Lower leg skin (tissue), 4 donors: Measurements from ENCODE around the gene FARS2. TPM values are rescaled to one million over a fixed set of nuclear protein-coding genes. Genes with fewer than 3 reads are reported as not detected.

Source experiments
- DNase-seq, 2 donors: peaks; one replicate each; pipeline ENCODE4 v3.0.0-alpha.2; 2019; ENCODE audit warnings: low spot score in 2 of 2
- H3K4me3 ChIP-seq: fragments of 200-600 bp; sonication (generic); 2 replicates; pipeline ENCODE4 v1.5.1; 2017; ENCODE audit warnings: mild to moderate bottlenecking, low read depth; ENCODE audit not compliant: poor library complexity, severe bottlenecking
- CTCF ChIP-seq, 3 donors: fragments of 450-650 bp; IDR thresholded peaks; one replicate each; pipeline ENCODE4 v1.5.1; 2016; ENCODE audit warnings: antibody characterized with exemption in 3 of 3, mild to moderate bottlenecking in 3 of 3, moderate library complexity in 2 of 3
- POLR2A ChIP-seq, 2 donors: fragments of 450-650 bp; IDR thresholded peaks; one replicate each; pipeline ENCODE4 v1.6.1; 2016 to 2017; ENCODE audit warnings: antibody characterized with exemption in 2 of 2, mild to moderate bottlenecking in 1 of 2, moderate library complexity in 1 of 2
- WGBS, 2 donors: methylation state at CpG; one replicate each; pipeline ENCODE4 v1.1.5; 2018; 5-methylcytosine and 5-hydroxymethylcytosine counted together
- intact Hi-C: fragments of 100-400 bp; cut with DNase I; formaldehyde crosslinking; loops from one replicate; pipeline ENCODE4 v1.15.0; 2023; ENCODE audit warnings: low total_unique reads
- total RNA-seq, 4 donors: library from RNA; depleted of rRNA; stranded (reverse); fragments of >200 nt; gene quantifications; one replicate each; pipeline ENCODE4 v1.1.0, GENCODE V29; 2016

Gene FARS2
- total RNA-seq, result 10 to 100 TPM in 2 of 4 donors, 1 to 10 TPM in 2; 7.0 to 14.7 (median 11.1) TPM

GRCh38 chr6:5260661-5261544 lies at the start of gene FARS2, which contains the start of gene LYRM4:
Gene FARS2, plus strand, starts transcription at chr6:5261513.
Gene LYRM4, minus strand, starts transcription at chr6:5260950. Its CDS starts 217 bp downstream, at chr6:5260733.
- DNase-seq, result peak; percentile 76 to 96
- intact Hi-C loops, result no loop called here
- TF ChIP-seq CTCF (IDR thresholded peaks at IDR 0.05) (no peak), POLR2A (IDR thresholded peaks at IDR 0.05) (no peak)
- H3K4me3 ChIP-seq, result peak within 1 kb of the TSS; percentile 83
- 0 to 1% methylated on average over 36 to 39 of the region's 85 CpGs for WGBS, 2 donors

DNA sequence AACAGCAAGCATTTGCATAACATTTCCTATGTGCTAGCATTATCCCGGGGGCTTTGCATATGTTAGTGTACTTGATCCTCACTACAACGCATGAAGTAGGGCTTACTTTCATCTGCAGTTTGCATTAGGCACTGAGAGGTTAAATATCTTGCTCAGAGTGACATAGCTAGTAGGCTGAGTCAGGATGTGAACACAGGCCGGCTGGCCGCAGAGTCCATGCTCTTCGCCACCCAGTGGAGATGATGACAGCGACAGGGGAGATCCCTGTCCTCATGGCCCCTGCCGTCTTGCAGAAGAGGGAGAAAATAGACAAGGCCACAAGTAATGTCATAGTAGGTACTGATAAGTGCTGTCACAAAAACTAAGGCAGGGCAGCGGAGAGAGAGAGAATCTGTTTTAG lies 47.5 kb upstream of the FARS2 start:
- WGBS, 2 donors, result 87 to 90% methylated on average over 8 of the region's 8 CpGs
- intact Hi-C loops, result no loop called here
- no peak for DNase-seq

DNA sequence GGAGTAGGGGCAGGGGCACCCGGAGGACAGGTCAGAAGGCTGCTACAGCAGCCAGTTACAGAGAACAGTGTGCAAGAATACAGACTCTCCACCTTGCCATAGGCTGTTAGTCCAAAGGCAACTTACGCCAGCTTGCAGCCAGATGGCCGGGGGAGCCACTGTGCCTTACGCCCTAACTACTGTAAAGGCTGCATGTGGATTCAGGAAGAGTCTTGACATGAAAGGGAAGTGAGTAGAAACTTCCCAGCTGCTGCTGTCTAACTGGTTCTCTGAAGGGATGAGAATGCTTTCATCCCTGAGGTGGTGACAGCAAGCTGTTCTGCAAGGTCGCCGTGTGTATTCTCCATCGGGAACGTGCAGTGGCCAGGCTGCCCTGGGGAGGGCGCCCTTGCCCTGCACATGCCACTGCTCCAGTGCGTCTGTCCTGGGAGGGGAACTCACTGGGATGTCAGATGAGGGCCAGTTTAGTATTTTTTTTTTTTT lies 46.7 kb upstream of the FARS2 start:
- no peak for TF ChIP-seq POLR2A (IDR thresholded peaks at IDR 0.05)
- no peak for TF ChIP-seq CTCF (IDR thresholded peaks at IDR 0.05)
- H3K4me3 ChIP-seq, result no peak overlapping the region
- DNase-seq, result no peak
- intact Hi-C loops, result no loop called here
- WGBS, 2 donors, result 68 to 75% methylated on average over 10 of the region's 10 CpGs

More for the DNA sequence above, 47.5 kb upstream of the FARS2 start:
- no peak overlapping the region for H3K4me3 ChIP-seq
- TF ChIP-seq CTCF (IDR thresholded peaks at IDR 0.05) (no peak), POLR2A (IDR thresholded peaks at IDR 0.05) (no peak)

DNA sequence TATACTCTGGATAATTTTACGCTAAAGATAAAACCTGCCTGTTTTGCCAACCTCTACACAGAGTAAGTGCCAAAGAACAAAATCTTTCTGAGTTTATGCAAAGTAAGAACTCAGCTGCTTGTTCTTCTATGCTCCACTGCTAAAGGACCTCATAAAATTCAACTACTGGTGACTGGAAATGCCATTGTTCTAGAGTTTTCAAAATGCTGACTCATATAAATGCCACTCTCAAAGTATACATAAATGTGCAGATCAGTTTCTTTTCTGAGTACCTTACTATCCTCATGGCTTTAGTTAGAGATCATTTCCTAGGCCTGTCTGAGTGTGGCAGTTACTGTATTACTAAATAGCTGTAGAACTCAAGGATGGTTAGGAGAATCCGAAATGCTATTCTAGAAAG lies 46.2 kb upstream of the FARS2 start:
- 89 to 94% methylated on average over 2 of the region's 2 CpGs for WGBS, 2 donors

DNA sequence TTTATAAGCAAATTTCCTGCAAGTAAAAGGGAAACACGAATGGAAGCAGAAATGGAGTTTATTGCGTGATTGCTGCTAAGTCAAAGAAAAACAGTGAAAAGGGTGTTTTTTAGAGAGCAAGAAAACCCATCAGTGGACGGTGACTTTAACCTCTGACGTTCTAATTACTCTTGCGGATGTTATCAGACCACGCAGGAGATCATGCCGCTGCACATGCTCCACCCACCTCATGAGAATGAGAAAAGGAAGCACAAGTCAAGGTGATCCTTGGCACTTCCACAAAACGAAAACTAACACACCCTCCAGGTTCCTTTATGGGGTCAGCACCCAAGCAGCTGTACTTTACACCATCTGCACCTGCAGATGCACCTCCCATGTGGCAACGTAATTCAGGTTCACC lies 45.5 kb upstream of the FARS2 start:
- TF ChIP-seq CTCF (IDR thresholded peaks at IDR 0.05) (no peak), POLR2A (IDR thresholded peaks at IDR 0.05) (no peak)
- intact Hi-C loops, result no loop called here
- no peak for DNase-seq
- WGBS, 2 donors, result 83 to 90% methylated on average over 9 of the region's 9 CpGs
- no peak overlapping the region for H3K4me3 ChIP-seq

More for the DNA sequence above, 46.2 kb upstream of the FARS2 start:
- intact Hi-C loops, result no loop called here
- no peak for TF ChIP-seq POLR2A (IDR thresholded peaks at IDR 0.05)
- TF ChIP-seq CTCF (IDR thresholded peaks at IDR 0.05), result no peak
- DNase-seq, result no peak
- no peak overlapping the region for H3K4me3 ChIP-seq
